HG03558 (cell line): ENCODE measurements around the gene GALNT5.
"Not testable (repeated sequence)": the region's sequence is repeated elsewhere in the genome, so short reads cannot be mapped to it uniquely, and the experiment has no call there.

ENCODE experiments used
- ATAC-seq: cut with Tn5 transposase; IDR thresholded peaks from one replicate; pipeline ENCODE4 v1.9.1; 2021; ENCODE audit warnings: moderate number of reproducible peaks; ENCODE audit not compliant: unreplicated experiment; ENCODE audit errors: extremely low read depth

GALNT5 gene

DNA sequence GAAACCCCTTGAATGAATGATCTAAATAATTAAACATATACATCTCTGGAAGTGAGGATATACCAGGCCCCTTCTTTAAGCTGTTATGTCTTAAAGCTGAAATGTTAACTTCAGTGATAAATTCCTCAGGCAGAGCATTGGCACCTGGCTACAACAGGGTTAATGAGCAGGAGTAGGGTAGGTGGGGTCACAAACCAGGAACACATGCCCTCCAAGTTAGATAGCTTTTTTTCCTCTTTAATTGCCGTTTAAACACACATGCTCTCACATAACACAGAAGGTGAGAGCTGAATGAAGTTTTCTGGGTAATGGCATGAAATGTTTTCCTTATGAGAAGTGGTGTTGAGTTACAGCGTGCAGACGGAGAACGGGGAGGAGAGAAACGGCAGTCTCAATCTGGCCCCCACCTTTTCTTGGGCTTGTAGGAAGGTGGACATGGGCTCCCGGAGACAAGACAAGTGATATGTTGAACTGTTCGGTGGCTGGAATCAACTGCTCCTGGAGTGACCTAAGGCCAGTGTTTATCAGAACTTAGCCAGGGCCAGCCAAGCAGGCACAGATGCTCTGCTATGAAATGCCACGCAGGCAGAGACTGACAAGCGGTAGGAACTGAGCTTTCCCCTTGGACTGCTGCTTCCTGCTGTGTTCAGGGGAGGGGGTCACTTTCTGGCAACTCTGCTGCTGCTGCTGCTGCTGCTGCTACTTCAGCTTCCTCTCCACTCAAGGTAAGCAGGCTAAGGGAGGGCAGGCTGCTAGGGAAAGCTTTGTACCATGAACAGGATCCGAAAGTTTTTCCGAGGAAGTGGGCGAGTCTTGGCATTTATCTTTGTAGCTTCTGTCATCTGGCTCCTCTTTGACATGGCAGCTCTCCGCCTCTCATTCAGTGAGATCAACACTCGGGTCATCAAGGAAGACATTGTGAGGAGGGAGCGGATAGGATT lies at the start of gene GALNT5:
Gene GALNT5 (plus strand): TSS at position 394 of the 941 bp plus-strand sequence. CDS start 378 bp downstream, at position 772.
- ATAC-seq = no peak

DNA sequence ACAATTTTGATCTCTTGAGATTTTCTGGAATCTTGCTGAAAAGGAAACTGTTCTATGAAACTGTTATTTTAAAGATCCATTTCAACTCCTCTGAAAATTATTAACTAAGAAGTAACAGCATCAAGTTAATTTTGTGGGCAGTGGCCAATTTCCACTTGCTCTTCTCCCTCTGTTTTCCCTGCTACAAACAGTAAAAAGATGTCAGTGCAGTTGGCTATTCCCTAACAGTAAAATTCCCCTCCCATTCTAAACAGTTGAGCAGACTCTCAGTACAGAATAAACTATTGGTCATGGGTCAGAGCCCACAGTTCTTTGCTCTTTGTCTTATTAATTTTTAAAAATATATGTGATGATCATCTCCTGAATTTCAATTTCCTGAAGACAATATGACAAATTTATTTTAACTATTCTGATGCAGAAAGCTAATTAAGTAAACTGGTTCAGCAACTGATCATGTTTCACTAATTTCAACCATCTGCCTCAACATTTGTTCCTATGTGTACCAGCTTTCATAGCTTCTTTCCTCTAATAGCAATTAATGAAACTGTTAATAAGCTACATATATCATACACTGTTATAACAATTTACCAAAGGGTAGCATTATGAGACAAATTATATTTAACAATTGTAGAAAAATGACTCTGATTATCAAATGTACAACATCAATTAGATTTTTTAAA lies 41.1 kb upstream of the GALNT5 start:
- no peak for ATAC-seq

DNA sequence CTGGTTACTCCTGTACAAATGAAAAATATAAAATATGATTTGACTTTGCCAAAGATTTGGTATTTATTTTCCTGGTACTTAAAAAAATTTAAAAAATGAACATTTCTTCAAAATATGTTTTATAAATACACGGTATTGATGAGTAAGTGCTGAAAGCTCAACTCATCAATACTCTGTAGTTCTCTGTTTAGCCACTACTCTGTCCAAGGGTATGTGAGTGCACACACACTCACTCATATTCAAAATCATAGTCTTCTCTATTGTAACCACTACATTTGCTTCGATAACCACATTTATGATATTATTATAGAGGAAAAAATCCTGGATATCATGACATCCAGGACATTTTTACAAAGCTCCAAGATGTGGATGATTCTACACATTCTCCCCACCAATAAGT lies 40.1 kb upstream of the GALNT5 start:
- ATAC-seq = no peak

- ATAC-seq = no peak
These were observed 38.6 kb upstream of the GALNT5 start for GRCh38 chr2:157218911-157219310.

GRCh38 chr2:157220502-157220901 lies 37.0 kb upstream of the GALNT5 start:
- no peak for ATAC-seq

DNA sequence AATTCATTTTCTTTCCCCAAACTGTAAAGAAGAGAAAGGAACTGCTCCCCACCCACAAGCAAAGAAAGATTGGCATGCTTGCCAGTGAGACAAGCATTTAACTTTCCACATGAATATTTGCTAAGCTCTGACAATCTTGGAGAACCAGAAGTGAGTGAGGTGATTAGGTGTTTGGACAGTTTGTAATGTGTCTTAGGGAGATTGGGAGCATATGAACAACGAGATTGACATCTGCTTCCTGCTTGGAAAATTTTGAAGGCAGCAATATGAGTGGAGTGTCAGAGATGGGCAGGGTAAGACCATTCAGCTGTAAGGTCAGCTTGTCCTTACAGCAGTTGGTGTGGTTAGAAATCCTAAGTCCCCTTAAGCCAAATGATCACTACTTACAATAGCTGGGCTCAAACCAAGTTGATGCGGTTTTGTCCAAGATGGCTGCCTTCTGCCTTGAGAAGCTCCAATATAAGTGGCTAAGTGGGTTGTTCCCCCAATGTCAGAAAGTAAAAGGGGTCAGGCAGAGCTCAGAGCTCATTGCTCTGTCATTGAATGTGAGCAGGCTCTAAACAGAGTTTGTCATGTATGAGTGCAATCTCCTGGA lies 36.0 kb upstream of the GALNT5 start:
- ATAC-seq = no peak

- ATAC-seq = no peak
These were observed 33.8 kb upstream of the GALNT5 start for GRCh38 chr2:157223624-157224205.

GRCh38 chr2:157224448-157224847 lies 33.1 kb upstream of the GALNT5 start:
- not testable (repeated sequence) for ATAC-seq

GRCh38 chr2:157227592-157227991 lies 29.9 kb upstream of the GALNT5 start:
- no peak for ATAC-seq

- ATAC-seq = no peak
These were observed 28.6 kb upstream of the GALNT5 start for GRCh38 chr2:157228946-157229345.

DNA sequence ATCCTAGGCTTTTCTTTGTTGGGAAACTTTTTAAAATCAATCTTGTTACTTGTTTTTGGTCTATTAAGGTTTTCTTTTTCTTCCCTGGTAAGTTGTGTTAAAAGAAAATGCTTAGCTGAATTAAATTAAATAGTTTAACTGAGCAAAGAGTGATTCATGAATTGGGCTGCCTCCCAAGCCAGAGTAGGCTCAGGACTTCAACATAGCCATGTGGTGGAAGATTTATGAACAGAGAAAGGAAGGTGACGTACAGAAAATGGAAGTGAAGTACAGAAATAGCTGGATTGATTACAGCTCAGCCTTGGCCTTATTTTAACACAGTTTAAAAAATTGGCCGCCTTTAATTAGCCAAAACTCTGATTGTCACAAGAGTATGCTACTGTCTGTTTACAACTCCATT lies 27.9 kb upstream of the GALNT5 start:
- ATAC-seq = no peak

GRCh38 chr2:157231476-157231875 lies 26.0 kb upstream of the GALNT5 start:
- ATAC-seq = no peak

- ATAC-seq = no peak
These were observed 24.0 kb upstream of the GALNT5 start for GRCh38 chr2:157233506-157233905.

DNA sequence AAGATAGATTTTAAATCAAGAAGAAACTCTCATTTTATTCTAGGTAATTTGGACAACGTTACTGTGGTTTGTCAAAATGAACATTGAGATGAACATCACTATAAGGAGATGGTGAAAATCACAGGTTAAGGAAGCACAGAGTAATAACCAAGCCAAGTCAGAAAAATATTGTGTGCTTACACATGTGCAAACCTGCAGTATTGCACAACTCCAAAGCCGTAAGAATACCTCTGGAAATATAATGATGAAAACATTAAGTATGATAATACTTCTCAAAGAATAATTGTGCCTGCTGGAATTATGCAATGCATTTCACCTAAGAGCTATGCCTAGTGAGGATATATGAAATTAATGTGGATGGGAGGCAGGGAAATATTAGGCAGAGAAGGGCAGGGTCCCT lies 21.1 kb upstream of the GALNT5 start:
- ATAC-seq = no peak

GRCh38 chr2:157238296-157238695 lies 19.2 kb upstream of the GALNT5 start:
- ATAC-seq = no peak

GRCh38 chr2:157244691-157245090 lies 12.8 kb upstream of the GALNT5 start:
- no peak for ATAC-seq

- ATAC-seq = no peak
These were observed 12.2 kb upstream of the GALNT5 start for GRCh38 chr2:157245144-157245840.

DNA sequence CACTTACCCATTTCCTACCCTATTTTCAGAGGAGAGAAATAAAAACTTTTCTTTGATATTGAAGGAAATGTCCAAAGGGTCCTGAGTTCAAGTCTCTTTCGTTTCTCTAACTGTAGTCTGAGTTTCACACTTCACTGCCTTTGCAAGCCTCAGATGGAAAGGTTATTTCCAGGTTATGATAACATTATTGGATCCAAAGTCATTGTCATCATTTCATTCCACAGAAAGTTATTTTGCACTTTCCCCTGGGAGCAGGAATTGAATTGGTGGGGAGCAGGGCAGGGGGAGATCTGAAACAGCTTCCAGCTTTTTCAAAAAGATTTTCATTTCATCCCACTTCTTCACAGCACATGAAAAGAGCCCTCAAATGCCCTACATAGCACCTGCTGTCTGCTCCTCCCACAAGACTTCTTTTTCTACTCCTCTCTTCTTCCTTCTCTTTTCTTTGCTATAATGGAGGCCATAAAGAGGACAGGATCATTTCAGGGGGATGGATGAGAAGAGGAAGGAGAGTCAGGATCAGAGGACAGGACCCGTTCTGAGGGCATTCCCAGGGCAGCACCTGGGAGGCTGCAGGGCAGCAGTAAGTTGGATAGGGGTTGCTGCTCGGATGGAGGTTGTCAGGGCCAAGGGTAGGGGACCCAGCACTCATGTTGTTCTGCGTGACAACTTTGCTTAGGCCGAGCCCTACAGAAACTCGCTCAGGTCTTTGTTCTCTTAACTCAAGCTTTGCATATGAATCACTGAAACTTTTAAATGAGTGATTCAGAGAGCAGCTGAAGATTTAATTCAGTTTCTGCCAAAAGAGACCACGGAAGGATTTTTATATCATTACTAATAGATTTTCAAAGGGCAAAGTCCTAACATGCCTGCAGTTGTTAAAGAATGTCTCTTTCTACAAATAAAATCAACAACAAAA lies 11.4 kb upstream of the GALNT5 start:
- peak; percentile 95 for ATAC-seq

- ATAC-seq = no peak
These were observed 10.6 kb upstream of the GALNT5 start for GRCh38 chr2:157246765-157247407.
